PC-3 (cell line): ENCODE measurements around the gene CDKN2AIP.

Experiments used
- CTCF ChIP-seq: fragments of 300-600 bp; sonication (generic); conservative IDR thresholded peaks from 2 replicates; pipeline ENCODE4 v1.5.1; 2017; ENCODE audit warnings: antibody characterized with exemption, low read depth, mild to moderate bottlenecking, low read length
- EZH2 ChIP-seq: fragments of 300-600 bp; sonication (generic); IDR thresholded peaks from one replicate; pipeline ENCODE4 v1.6.1; 2017; ENCODE audit warnings: antibody characterized with exemption, mild to moderate bottlenecking, low read length; ENCODE audit not compliant: unreplicated experiment

- TF ChIP-seq CTCF (no peak), EZH2 (no peak)
These were observed 22.8 kb downstream of the CDKN2AIP start for GRCh38 chr4:183467246-183467645.
